M059J (cell line): ENCODE results near the gene NNAT. TPM values are rescaled to one million over a fixed set of nuclear protein-coding genes. Genes with fewer than 3 reads are reported as not detected.

Experiments used
- DNase-seq: peaks from one replicate; pipeline ENCODE4 v3.0.0-alpha.2; 2012; ENCODE audit warnings: low read depth
- total RNA-seq: library from RNA; depleted of rRNA; stranded (reverse); fragments of >200 nt; shearing (Covaris generic); gene quantifications from 2 replicates; pipeline ENCODE4 v1.2.3, GENCODE V29; 2014; rRNA removed

The NNAT gene
- total RNA-seq, 1 experiment from 2014 or later: not detected

GRCh38 chr20:37566590-37567330, 45.7 kb downstream of the NNAT start:
- DNase-seq: no peak

- DNase-seq: no peak
Observed at GRCh38 chr20:37567331-37567665, 46.2 kb downstream of the NNAT start.

- no peak for DNase-seq
Observed at GRCh38 chr20:37567671-37568588, 46.9 kb downstream of the NNAT start.

GRCh38 chr20:37570419-37570818, 49.4 kb downstream of the NNAT start:
- DNase-seq: no peak

- no peak for DNase-seq
Observed at GRCh38 chr20:37571033-37571432, 50.0 kb downstream of the NNAT start.

Other genes with a start within 250 kb of the NNAT start
- gene MANBAL, start 231.6 kb upstream of the NNAT start, total RNA-seq: 40.3 and 45.9 TPM in 2 replicates
- gene SRC, start 175.1 kb upstream of the NNAT start, total RNA-seq: 16.5 and 24.3 TPM in 2 replicates
- 91.2 and 112 TPM in 2 replicates for gene BLCAP, start 6.6 kb downstream of the NNAT start, total RNA-seq
- 30.0 and 54.4 TPM in 2 replicates for gene CTNNBL1, start 172.8 kb downstream of the NNAT start, total RNA-seq